Fibroblast of lung (primary cell): Measurements from ENCODE around the gene ANKRD17. TPM values are rescaled to one million over a fixed set of nuclear protein-coding genes. Genes with fewer than 3 reads are reported as not detected.

Experiments used
- DNase-seq, 2 donors: peaks; one replicate each; pipeline versions ENCODE4 v3.0.0 to v3.0.0-alpha.2; 2010; ENCODE audit warnings: low read depth in 2 of 2
- H2AFZ ChIP-seq: 2 replicates; pipeline ENCODE4 v1.5.1; 2012; ENCODE audit warnings: low read length, control low read depth, inconsistent platforms
- H3K27ac ChIP-seq: 2 replicates; pipeline ENCODE4 v1.5.1; 2011; ENCODE audit warnings: low read length, control low read depth; ENCODE audit not compliant: insufficient read depth
- H3K27me3 ChIP-seq: 2 replicates; pipeline ENCODE4 v1.5.1; 2011; ENCODE audit warnings: mild to moderate bottlenecking, low read length; ENCODE audit not compliant: control insufficient read depth, insufficient read depth
- H3K36me3 ChIP-seq: 2 replicates; pipeline ENCODE4 v1.5.1; 2011; ENCODE audit warnings: low read length; ENCODE audit not compliant: control insufficient read depth, insufficient read depth
- H3K4me1 ChIP-seq: 2 replicates; pipeline ENCODE4 v1.5.1; 2011; ENCODE audit warnings: low read length; ENCODE audit not compliant: control insufficient read depth, insufficient read depth; ENCODE audit errors: extremely low read depth
- H3K4me2 ChIP-seq: 2 replicates; pipeline ENCODE4 v1.5.1; 2011; ENCODE audit warnings: low read length, control low read depth; ENCODE audit not compliant: insufficient read depth; ENCODE audit errors: extremely low read depth
- H3K4me3 ChIP-seq, 4 experiments: fragments of 200-600 bp in 1 of 4; sonication (generic) in 1 of 4; replicated peaks in 1 of 4; 2 replicates each; pipeline ENCODE4 v1.5.1; 2011 to 2016; ENCODE audit warnings: low read length in 4 of 4, low read depth in 3 of 4, mild to moderate bottlenecking in 3 of 4, control low read depth in 2 of 4, inconsistent platforms in 1 of 4, mixed read lengths in 1 of 4; ENCODE audit not compliant: insufficient read depth in 1 of 4; ENCODE audit errors: control extremely low read depth in 1 of 4
- H3K79me2 ChIP-seq: 2 replicates; pipeline ENCODE4 v1.5.1; 2012; ENCODE audit warnings: mild to moderate bottlenecking, low read length, inconsistent platforms; ENCODE audit not compliant: control insufficient read depth, insufficient read depth
- H3K9ac ChIP-seq: 2 replicates; pipeline ENCODE4 v1.5.1; 2011; ENCODE audit warnings: mild to moderate bottlenecking, low read length, control low read depth; ENCODE audit not compliant: insufficient read depth
- H3K9me3 ChIP-seq: 2 replicates; pipeline ENCODE4 v1.5.1; 2012; ENCODE audit warnings: low read depth, low read length; ENCODE audit not compliant: control insufficient read depth, insufficient read depth
- H4K20me1 ChIP-seq: 2 replicates; pipeline ENCODE4 v1.5.1; 2011; ENCODE audit warnings: low read length; ENCODE audit not compliant: control insufficient read depth, insufficient read depth; ENCODE audit errors: extremely low read depth
- CTCF ChIP-seq, 2 donors: IDR thresholded peaks in 1 of 2; conservative IDR thresholded peaks in 1 of 2; 1 replicate in 1 of 2; 2 replicates in 1 of 2; pipeline ENCODE4 v1.5.1; 2011 to 2012; ENCODE audit warnings: low read length in 2 of 2, control low read depth in 1 of 2, inconsistent platforms in 1 of 2, low read depth in 1 of 2, mild to moderate bottlenecking in 1 of 2
- EZH2 ChIP-seq: IDR thresholded peaks from 2 replicates; pipeline ENCODE4 v1.5.1; 2012; ENCODE audit warnings: low read length, control low read depth, mild to moderate bottlenecking; ENCODE audit errors: missing control alignments
- polyA plus RNA-seq, 2 donors: library from polyadenylated mRNA; depleted of rRNA in 1 of 2; stranded (reverse) in 1 of 2; unstranded in 1 of 2; fragments of >200 nt; gene quantifications; 2 replicates each; pipeline ENCODE4 v1.2.1, GENCODE V29; 2011 to 2012; ENCODE audit warnings: missing spikeins in 1 of 2
- total RNA-seq: library from RNA; depleted of rRNA; stranded (reverse); fragments of >200 nt; gene quantifications from 2 replicates; pipeline ENCODE4 v1.2.1, GENCODE V29; 2014

The ANKRD17 gene
- total and polyA plus RNA-seq, 2 donors (not counting 1 experiment from before 2014, with no cell fraction given), result 46.2 to 54.6 TPM

- Histone ChIP-seq H3K79me2 (no peaks in the 10 kb centered on the region), H3K36me3 (peaks cover 6% of the 10 kb centered on the region), H3K27me3 (no peaks in the 10 kb centered on the region), H2AFZ (no peak overlapping the region), H3K4me1 (no peaks in the 10 kb centered on the region), H3K9me3 (no peaks in the 10 kb centered on the region), H4K20me1 (no peaks in the 10 kb centered on the region), H3K4me3 (no peak overlapping the region), H3K4me2 (no peak overlapping the region), H3K27ac (no peak overlapping the region), H3K9ac (no peak overlapping the region)
- TF ChIP-seq CTCF (conservative IDR thresholded peaks at IDR 0.05 in 1 of 2, IDR thresholded peaks at IDR 0.05 in 1 of 2; ENCODE audit: low read depth in 1 of 2, low read length in 2 of 2) (no peak), EZH2 (no peak)
- DNase-seq, result no peak
These were observed 102.2 kb downstream of the ANKRD17 start for GRCh38 chr4:73156394-73156793.

- H3K36me3 ChIP-seq, result peaks cover 8% of the 10 kb centered on the region
These were observed 105.7 kb downstream of the ANKRD17 start for GRCh38 chr4:73152893-73153292.

GRCh38 chr4:73142995-73143547, 115.5 kb downstream of the ANKRD17 start:
- no peak overlapping the region for H2AFZ ChIP-seq
- no peak overlapping the region for H3K27ac ChIP-seq
- no peak overlapping the region for H3K4me3 ChIP-seq
- no peak overlapping the region for H3K9ac ChIP-seq
- H4K20me1 ChIP-seq, result no peaks in the 10 kb centered on the region
- H3K4me2 ChIP-seq, result no peak overlapping the region
- DNase-seq, result peak in 1 of 2 donors; percentile 17
- H3K9me3 ChIP-seq, result no peaks in the 10 kb centered on the region
- peaks cover 10% of the 10 kb centered on the region for H3K36me3 ChIP-seq
- no peaks in the 10 kb centered on the region for H3K27me3 ChIP-seq
- H3K79me2 ChIP-seq, result no peaks in the 10 kb centered on the region
- H3K4me1 ChIP-seq, result no peaks in the 10 kb centered on the region
- TF ChIP-seq EZH2 (no peak), CTCF (conservative IDR thresholded peaks at IDR 0.05 in 1 of 2, IDR thresholded peaks at IDR 0.05 in 1 of 2; ENCODE audit: low read depth in 1 of 2, low read length in 2 of 2) (no peak)

More at GRCh38 chr4:73152893-73153292, 105.7 kb downstream of the ANKRD17 start:
- H3K4me3 ChIP-seq, result no peak overlapping the region
- no peaks in the 10 kb centered on the region for H3K27me3 ChIP-seq
- no peaks in the 10 kb centered on the region for H4K20me1 ChIP-seq
- H3K9ac ChIP-seq, result no peak overlapping the region
- DNase-seq, result peak in 1 of 2 donors; percentile 23
- H3K79me2 ChIP-seq, result no peaks in the 10 kb centered on the region
- TF ChIP-seq EZH2, result no peak
- no peak for TF ChIP-seq CTCF (conservative IDR thresholded peaks at IDR 0.05 in 1 of 2, IDR thresholded peaks at IDR 0.05 in 1 of 2; ENCODE audit: low read depth in 1 of 2, low read length in 2 of 2)
- H3K4me2 ChIP-seq, result no peak overlapping the region
- H3K4me1 ChIP-seq, result no peaks in the 10 kb centered on the region
- no peak overlapping the region for H3K27ac ChIP-seq
- no peaks in the 10 kb centered on the region for H3K9me3 ChIP-seq
- no peak overlapping the region for H2AFZ ChIP-seq
